Progenitor cell of endocrine pancreas (in vitro differentiated cells): ENCODE data around the gene MLNR. TPM values are rescaled to one million over a fixed set of nuclear protein-coding genes. Genes with fewer than 3 reads are reported as not detected.

Source experiments
- DNase-seq: peaks from one replicate; pipeline ENCODE4 v3.0.0; 2021; ENCODE audit warnings: low spot score; ENCODE audit not compliant: unreplicated experiment
- H3K27ac Mint-ChIP-seq: 2 replicates; pipeline ENCODE4 v1.8.0; 2021; ENCODE audit warnings: mild to moderate bottlenecking, moderate library complexity, mixed read lengths
- H3K27me3 Mint-ChIP-seq: 2 replicates; pipeline ENCODE4 v1.8.0; 2021; ENCODE audit warnings: mixed read lengths
- H3K36me3 Mint-ChIP-seq: 2 replicates; pipeline ENCODE4 v1.8.0; 2022; ENCODE audit warnings: mixed read lengths; ENCODE audit not compliant: insufficient read depth
- H3K4me1 Mint-ChIP-seq: 2 replicates; pipeline ENCODE4 v1.8.0; 2021; ENCODE audit warnings: low read depth, mixed read lengths
- H3K4me3 Mint-ChIP-seq: 2 replicates; pipeline ENCODE4 v1.8.0; 2021; ENCODE audit warnings: low read depth, mild to moderate bottlenecking, moderate library complexity, mixed read lengths
- H3K9me3 Mint-ChIP-seq: 2 replicates; pipeline ENCODE4 v1.8.0; 2021; ENCODE audit warnings: low read depth, mixed read lengths
- CTCF ChIP-seq: fragments of 200-600 bp; sonication (generic); IDR thresholded peaks from one replicate; pipeline ENCODE4 v1.5.0; 2021; ENCODE audit warnings: antibody characterized with exemption, mild to moderate bottlenecking; ENCODE audit not compliant: unreplicated experiment
- total RNA-seq: library from RNA; stranded (reverse); gene quantifications from 2 replicates; pipeline ENCODE4 v1.2.1, GENCODE V29; 2021

MLNR gene
- total RNA-seq, 1 donor from 2014 or later, result 0.31 TPM

DNA sequence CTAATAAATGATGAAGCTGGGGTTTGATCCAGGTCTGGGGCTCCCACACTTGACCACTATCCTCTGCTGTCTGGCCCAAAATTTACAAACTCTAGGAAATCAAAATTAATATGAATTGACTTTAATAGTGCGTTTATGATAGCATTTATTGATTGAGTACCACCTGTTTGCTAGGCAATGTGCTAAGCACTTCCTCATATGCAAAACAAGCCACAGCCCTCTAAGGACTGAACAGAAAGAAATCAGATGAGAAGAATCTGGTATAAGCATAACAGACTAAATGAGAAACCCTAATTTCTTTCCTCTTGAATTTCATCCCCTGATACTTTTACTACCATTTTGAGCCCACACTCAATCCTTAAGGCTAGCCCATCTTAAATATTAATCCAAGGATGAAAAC, 6.6 kb upstream of the MLNR start:
- peaks cover 17% of the 10 kb centered on the region for H3K36me3 Mint-ChIP-seq
- H3K9me3 Mint-ChIP-seq, result no peaks in the 10 kb centered on the region
- TF ChIP-seq CTCF, result no peak
- H3K4me3 Mint-ChIP-seq, result no peak overlapping the region
- no peak overlapping the region for H3K27ac Mint-ChIP-seq
- H3K27me3 Mint-ChIP-seq, result peaks cover 22% of the 10 kb centered on the region
- peaks cover 6% of the 10 kb centered on the region for H3K4me1 Mint-ChIP-seq
- DNase-seq, result no peak

- peak overlapping the region; percentile 2 for H3K27ac Mint-ChIP-seq
- peaks cover 6% of the 10 kb centered on the region for H3K4me1 Mint-ChIP-seq
- no peak for DNase-seq
- H3K4me3 Mint-ChIP-seq, result no peak overlapping the region
- H3K36me3 Mint-ChIP-seq, result peaks cover 17% of the 10 kb centered on the region
- H3K27me3 Mint-ChIP-seq, result peaks cover 29% of the 10 kb centered on the region
- no peaks in the 10 kb centered on the region for H3K9me3 Mint-ChIP-seq
- no peak for TF ChIP-seq CTCF
Observed at GRCh38 chr13:49213997-49214916, 5.9 kb upstream of the MLNR start.

- H3K4me3 Mint-ChIP-seq, result no peak overlapping the region
- DNase-seq, result no peak
- H3K36me3 Mint-ChIP-seq, result peaks cover 14% of the 10 kb centered on the region
- H3K4me1 Mint-ChIP-seq, result peaks cover 6% of the 10 kb centered on the region
- TF ChIP-seq CTCF, result no peak
- H3K9me3 Mint-ChIP-seq, result no peaks in the 10 kb centered on the region
- H3K27ac Mint-ChIP-seq, result peak overlapping the region; percentile 2
- peaks cover 35% of the 10 kb centered on the region for H3K27me3 Mint-ChIP-seq
Observed at GRCh38 chr13:49214917-49215376, 5.2 kb upstream of the MLNR start.

- Mint-ChIP-seq H3K27me3 (peaks cover 42% of the 10 kb centered on the region), H3K36me3 (peaks cover 12% of the 10 kb centered on the region), H3K27ac (no peak overlapping the region)
Observed at GRCh38 chr13:49216334-49216733, 3.8 kb upstream of the MLNR start.

More at GRCh38 chr13:49216334-49216733, 3.8 kb upstream of the MLNR start:
- H3K9me3 Mint-ChIP-seq, result no peaks in the 10 kb centered on the region
- no peak for TF ChIP-seq CTCF
- peaks cover 6% of the 10 kb centered on the region for H3K4me1 Mint-ChIP-seq
- no peak overlapping the region for H3K4me3 Mint-ChIP-seq
- no peak for DNase-seq
